Heart right ventricle (tissue), 16 donors: Measurements from ENCODE around the gene PUM1. TPM values are rescaled to one million over a fixed set of nuclear protein-coding genes. Genes with fewer than 3 reads are reported as not detected.

ENCODE experiments used
- ATAC-seq, 8 donors: fragments of 200-7000 bp; cut with Tn5 transposase; one replicate each; pipeline ENCODE4 v1.9.1; 2020; ENCODE audit warnings: mild to moderate bottlenecking in 8 of 8, moderate library complexity in 8 of 8, moderate number of reproducible peaks in 1 of 8
- DNase-seq, 2 donors: peaks; one replicate each; pipeline ENCODE4 v3.0.0-alpha.2; 2020
- H3K27ac ChIP-seq, 10 donors: fragments of 200-600 bp; sonication (generic) in 2 of 10; one replicate each; pipeline versions ENCODE4 v1.5.0 to v1.8.0; 2020 to 2022; ENCODE audit warnings: mild to moderate bottlenecking in 3 of 10
- H3K27me3 ChIP-seq, 7 donors: fragments of 200-600 bp; one replicate each; pipeline ENCODE4 v1.8.0; 2021 to 2022; ENCODE audit warnings: mild to moderate bottlenecking in 2 of 7
- H3K36me3 ChIP-seq, 9 donors: fragments of 200-600 bp; sonication (generic) in 1 of 9; one replicate each; pipeline versions ENCODE4 v1.5.0 to v1.8.0; 2020 to 2022; ENCODE audit warnings: mild to moderate bottlenecking in 2 of 9
- H3K4me1 ChIP-seq, 9 donors: fragments of 200-600 bp; sonication (generic) in 1 of 9; one replicate each; pipeline versions ENCODE4 v1.5.0 to v1.8.0; 2020 to 2022; ENCODE audit warnings: mild to moderate bottlenecking in 4 of 9
- H3K4me3 ChIP-seq, 10 donors: fragments of 200-600 bp; sonication (generic) in 2 of 10; one replicate each; pipeline versions ENCODE4 v1.5.0 to v1.8.0; 2020 to 2022; ENCODE audit warnings: mild to moderate bottlenecking in 7 of 10, moderate library complexity in 2 of 10
- H3K9me3 ChIP-seq, 11 donors: fragments of 200-600 bp in 10 of 11; sonication (generic) in 2 of 11; one replicate each; pipeline versions ENCODE4 v1.5.0 to v1.8.0; 2013 to 2022; ENCODE audit warnings: mild to moderate bottlenecking in 2 of 11, control low read depth in 1 of 11, moderate library complexity in 1 of 11
- CTCF ChIP-seq, 9 donors: fragments of 200-600 bp; sonication (generic) in 2 of 9; IDR thresholded peaks; one replicate each; pipeline versions ENCODE4 v1.5.0 to v1.8.0; 2021 to 2022; ENCODE audit warnings: antibody characterized with exemption in 9 of 9, mild to moderate bottlenecking in 5 of 9, moderate library complexity in 1 of 9
- WGBS, 2 donors: extraction: QIAGEN DNeasy Blood & Tissue Kit; methylation state at CpG; one replicate each; pipeline ENCODE4 v1.1.7; 2013; ENCODE audit warnings: inconsistent platforms in 1 of 2; 5-methylcytosine and 5-hydroxymethylcytosine counted together
- intact Hi-C, 10 donors: fragments of 100-400 bp; cut with DNase I; formaldehyde crosslinking; loops; one replicate each; pipeline versions ENCODE4 v1.11.1 to v1.14.2; 2022
- polyA plus RNA-seq, 2 donors: library from polyadenylated mRNA; stranded (reverse); fragments of 200-250 nt; gene quantifications; one replicate each; pipeline ENCODE4 v1.2.3, GENCODE V29; 2013
- total RNA-seq, 10 donors: library from RNA; stranded (reverse); fragmentation: NEBNext Ultra II Directional in 3 of 10; extraction: Animal tissue kit (Norgen Biotek cat#: 25700) in 3 of 10; gene quantifications; one replicate each; pipeline versions ENCODE4 v1.2.1 to v1.2.4, GENCODE V29; 2021 to 2023
- donor health status: Arrhythmogenic right ventricular cardiomyopathy.
- donor health status: ischemic (EF 13 %, LVEDD 7.1; RV severe dilation, severe dysfunction).
- donor health status: healthy with polysubstance abuse.
- donor health status: DM: no; HTN: yes; CAD: no.
- donor health status: DM: no; HTN: no; CAD: no.
- donor health status: ischemic (EF 25% LVEDD 6.9; RV normal size, moderate dysfunction).
- donor health status: ischemic (EF 25% LVEDD 5.7; RV mildly dilated, moderate dysfunction).
- donor health status: healthy.
- donor health status: DM: yes; HTN: yes; CAD: no.
- donor health status: Ischemic cardiomyopathy.
- donor health status: ischemic (EF 35%, LVEDD 5.7; RV mildly dilated, moderate dysfunction).
- donor health status: nonischemic (EF 11% LVEDD 7.7; RV severe dilation, severe dysfunction).
- donor health status: DM: yes; HTN: yes; CAD: no.
- donor health status: PGD.
- donor health status: ischemic (EF 29% LVEDD 5.4; RV normal size, mild dysfunction).
- donor health status: nonischemic (EF 23%, LVEDD 6.1; RV moderate dilation, normal function).

The PUM1 gene
- total and polyA plus RNA-seq, 12 donors: 13.5 to 91.2 (median 81.0) TPM

GRCh38 chr1:31010086-31010989 is 55.2 kb downstream of the PUM1 start:
- TF ChIP-seq CTCF (IDR thresholded peaks at IDR 0.05): no peak
- no peak overlapping the region for H3K27ac ChIP-seq
- ATAC-seq (peak in 2 of 8 donors; percentile 27 to 29), DNase-seq (no peak)
- peaks cover 0 to 26% (median 0%) of the 10 kb centered on the region in 9 donors for H3K36me3 ChIP-seq
- intact Hi-C loops: loop anchor here in 1 of 10 donors (10.0 kb wide), 1 partner anchor 54 kb away; the partner anchor contains the start of gene PUM1
- H3K9me3 ChIP-seq: peaks cover 0 to 6% (median 0%) of the 10 kb centered on the region in 11 donors
- H3K27me3 ChIP-seq: no peaks in the 10 kb centered on the region
- H3K4me3 ChIP-seq: no peak overlapping the region
- WGBS, 2 donors: 73 to 75% methylated on average over 6 of the region's 6 CpGs
- H3K4me1 ChIP-seq: peaks cover 13 to 90% (median 69%) of the 10 kb centered on the region in 9 donors

GRCh38 chr1:31007462-31007991 is 58.0 kb downstream of the PUM1 start:
- H3K4me1 ChIP-seq: peaks cover 3 to 83% (median 65%) of the 10 kb centered on the region in 9 donors
- peaks cover 0 to 44% (median 0%) of the 10 kb centered on the region in 9 donors for H3K36me3 ChIP-seq
- 68 to 75% methylated on average over 2 of the region's 2 CpGs for WGBS, 2 donors
- H3K27ac ChIP-seq: peak overlapping the region in 3 of 10 donors; percentile 11 to 32 (median 23)
- H3K27me3 ChIP-seq: no peaks in the 10 kb centered on the region
- TF ChIP-seq CTCF (IDR thresholded peaks at IDR 0.05): no peak
- intact Hi-C loops: no loop called here
- H3K4me3 ChIP-seq: no peak overlapping the region
- ATAC-seq (no peak), DNase-seq (no peak)
- H3K9me3 ChIP-seq: peaks cover 0 to 6% (median 0%) of the 10 kb centered on the region in 11 donors

GRCh38 chr1:31006747-31007146 is 58.8 kb downstream of the PUM1 start:
- DNase-seq: no peak
- intact Hi-C loops: no loop called here
- Histone ChIP-seq H3K4me3 (no peak overlapping the region), H3K9me3 (peaks cover 0 to 6% (median 0%) of the 10 kb centered on the region in 11 donors), H3K27me3 (no peaks in the 10 kb centered on the region), H3K27ac (peak overlapping the region in 1 of 10 donors; percentile 32), H3K36me3 (peaks cover 0 to 52% (median 0%) of the 10 kb centered on the region in 9 donors), H3K4me1 (peaks cover 3 to 78% (median 58%) of the 10 kb centered on the region in 9 donors)
- no peak for ATAC-seq
- WGBS, 2 donors: 72 to 82% methylated on average over 2 of the region's 2 CpGs
- no peak for TF ChIP-seq CTCF (IDR thresholded peaks at IDR 0.05)

GRCh38 chr1:31005617-31006166 is 59.8 kb downstream of the PUM1 start:
- peaks cover 0 to 58% (median 0%) of the 10 kb centered on the region in 9 donors for H3K36me3 ChIP-seq
- H3K4me1 ChIP-seq: peaks cover 3 to 71% (median 51%) of the 10 kb centered on the region in 9 donors
- ATAC-seq: peak in 1 of 8 donors; percentile 13
- intact Hi-C loops: no loop called here
- no peak for TF ChIP-seq CTCF (IDR thresholded peaks at IDR 0.05)
- no peak for DNase-seq
- H3K9me3 ChIP-seq: peaks cover 0 to 6% (median 0%) of the 10 kb centered on the region in 11 donors
- H3K27ac ChIP-seq: peak overlapping the region in 1 of 10 donors; percentile 14
- no peaks in the 10 kb centered on the region for H3K27me3 ChIP-seq
- WGBS, 2 donors: 76 to 85% methylated on average over 6 of the region's 6 CpGs
- no peak overlapping the region for H3K4me3 ChIP-seq
